Lower lobe of right lung (tissue), 2 donors: Measurements from ENCODE around the gene PHLDB2. TPM values are rescaled to one million over a fixed set of nuclear protein-coding genes. Genes with fewer than 3 reads are reported as not detected.

Experiments used
- ATAC-seq, 2 donors: fragments of 200-7000 bp; cut with Tn5 transposase; one replicate each; pipeline ENCODE4 v1.9.1; 2020 to 2022; ENCODE audit warnings: mild to moderate bottlenecking in 2 of 2, moderate library complexity in 2 of 2
- DNase-seq: peaks from one replicate; pipeline ENCODE4 v3.0.0-alpha.2; 2020
- H3K27ac ChIP-seq: fragments of 200-600 bp; one replicate; pipeline ENCODE4 v1.8.0; 2022
- H3K27me3 ChIP-seq: fragments of 200-600 bp; one replicate; pipeline ENCODE4 v1.8.0; 2022; ENCODE audit warnings: low read depth
- H3K36me3 ChIP-seq: fragments of 200-600 bp; one replicate; pipeline ENCODE4 v1.8.0; 2022; ENCODE audit warnings: mild to moderate bottlenecking
- H3K4me1 ChIP-seq: fragments of 200-600 bp; one replicate; pipeline ENCODE4 v1.8.0; 2022
- H3K4me3 ChIP-seq: fragments of 200-600 bp; one replicate; pipeline ENCODE4 v1.8.0; 2022; ENCODE audit warnings: mild to moderate bottlenecking
- H3K9me3 ChIP-seq: fragments of 200-600 bp; one replicate; pipeline ENCODE4 v1.8.0; 2022
- intact Hi-C: fragments of 100-400 bp; cut with DNase I; formaldehyde crosslinking; loops from one replicate; pipeline ENCODE4 v1.11.0; 2022
- total RNA-seq: library from RNA; stranded (reverse); fragmentation: NEBNext Ultra II Directional; extraction: Animal tissue kit (Norgen Biotek cat#: 25700); gene quantifications from one replicate; pipeline ENCODE4 v1.2.1, GENCODE V29; 2021
- TF ChIP-seq, protein P1 (sequence below): fragments of 200-600 bp; IDR thresholded peaks from one replicate; pipeline ENCODE4 v1.8.0; 2022; ENCODE audit warnings: antibody characterized with exemption, mild to moderate bottlenecking
- donor health status: DM: no; HTN: yes; CAD: no; lungs with severe emphysema.

The PHLDB2 gene
- total RNA-seq, 1 donor from 2014 or later = 33.6 TPM

DNA sequence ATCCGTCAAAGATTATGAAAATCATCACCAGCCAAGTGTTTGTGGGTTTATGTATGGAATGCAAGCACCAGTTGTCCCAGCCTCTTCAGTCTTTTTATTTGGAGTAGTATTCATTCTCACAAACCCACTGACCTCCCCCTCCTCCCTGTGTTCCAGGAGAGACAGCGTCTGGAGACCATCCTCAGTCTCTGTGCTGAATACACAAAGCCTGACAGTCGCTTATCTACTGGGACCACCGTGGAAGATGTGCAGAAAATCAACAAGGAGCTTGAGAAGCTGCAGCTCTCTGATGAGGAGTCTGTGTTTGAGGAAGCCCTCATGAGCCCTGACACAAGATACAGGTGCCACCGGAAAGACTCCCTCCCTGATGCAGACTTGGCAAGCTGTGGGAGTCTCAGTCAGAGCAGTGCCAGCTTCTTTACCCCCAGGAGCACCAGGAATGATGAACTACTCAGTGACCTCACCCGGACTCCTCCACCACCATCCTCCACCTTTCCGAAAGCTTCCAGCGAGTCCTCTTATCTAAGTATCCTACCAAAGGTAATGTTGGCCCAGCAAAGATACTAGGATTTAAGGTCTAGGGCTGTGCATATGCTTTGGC is 54.2 kb downstream of the PHLDB2 start:
- ATAC-seq = peak in 1 of 2 donors; percentile 4
- DNase-seq = no peak
- Histone ChIP-seq H3K36me3 (peaks cover 12% of the 10 kb centered on the region), H3K4me1 (peaks cover 20% of the 10 kb centered on the region), H3K27ac (no peak overlapping the region), H3K4me3 (no peak overlapping the region), H3K9me3 (no peaks in the 10 kb centered on the region), H3K27me3 (no peaks in the 10 kb centered on the region)
- TF ChIP-seq, protein P1, sequence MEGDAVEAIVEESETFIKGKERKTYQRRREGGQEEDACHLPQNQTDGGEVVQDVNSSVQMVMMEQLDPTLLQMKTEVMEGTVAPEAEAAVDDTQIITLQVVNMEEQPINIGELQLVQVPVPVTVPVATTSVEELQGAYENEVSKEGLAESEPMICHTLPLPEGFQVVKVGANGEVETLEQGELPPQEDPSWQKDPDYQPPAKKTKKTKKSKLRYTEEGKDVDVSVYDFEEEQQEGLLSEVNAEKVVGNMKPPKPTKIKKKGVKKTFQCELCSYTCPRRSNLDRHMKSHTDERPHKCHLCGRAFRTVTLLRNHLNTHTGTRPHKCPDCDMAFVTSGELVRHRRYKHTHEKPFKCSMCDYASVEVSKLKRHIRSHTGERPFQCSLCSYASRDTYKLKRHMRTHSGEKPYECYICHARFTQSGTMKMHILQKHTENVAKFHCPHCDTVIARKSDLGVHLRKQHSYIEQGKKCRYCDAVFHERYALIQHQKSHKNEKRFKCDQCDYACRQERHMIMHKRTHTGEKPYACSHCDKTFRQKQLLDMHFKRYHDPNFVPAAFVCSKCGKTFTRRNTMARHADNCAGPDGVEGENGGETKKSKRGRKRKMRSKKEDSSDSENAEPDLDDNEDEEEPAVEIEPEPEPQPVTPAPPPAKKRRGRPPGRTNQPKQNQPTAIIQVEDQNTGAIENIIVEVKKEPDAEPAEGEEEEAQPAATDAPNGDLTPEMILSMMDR = no peak
- intact Hi-C loops = no loop called here

DNA sequence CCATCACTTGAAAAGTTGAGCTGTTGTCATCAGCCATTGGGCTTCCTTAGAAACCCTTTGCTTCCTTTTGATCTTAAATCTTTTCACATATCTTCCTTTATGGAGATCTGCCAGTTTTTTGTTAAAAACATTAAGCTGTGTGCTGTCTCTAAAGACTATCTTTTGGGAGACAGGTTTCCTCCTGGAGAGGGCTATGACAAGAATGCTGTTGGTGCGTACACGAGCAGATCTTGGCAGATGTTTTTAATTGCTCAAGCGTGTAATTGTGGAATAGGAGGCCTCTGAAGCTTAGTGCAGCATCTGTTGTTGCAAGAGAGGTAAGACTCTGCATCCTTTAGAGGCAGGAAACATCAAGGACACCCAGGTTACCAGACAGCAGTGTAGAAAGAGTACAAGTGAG is 56.8 kb downstream of the PHLDB2 start:
- H3K36me3 ChIP-seq = peaks cover 25% of the 10 kb centered on the region
- TF ChIP-seq, protein P1 = no peak
- intact Hi-C loops = no loop called here
- H3K9me3 ChIP-seq = no peaks in the 10 kb centered on the region
- H3K27me3 ChIP-seq = no peaks in the 10 kb centered on the region
- peaks cover 13% of the 10 kb centered on the region for H3K4me1 ChIP-seq
- H3K4me3 ChIP-seq = no peak overlapping the region
- DNase-seq (no peak), ATAC-seq (no peak)
- H3K27ac ChIP-seq = no peak overlapping the region

DNA sequence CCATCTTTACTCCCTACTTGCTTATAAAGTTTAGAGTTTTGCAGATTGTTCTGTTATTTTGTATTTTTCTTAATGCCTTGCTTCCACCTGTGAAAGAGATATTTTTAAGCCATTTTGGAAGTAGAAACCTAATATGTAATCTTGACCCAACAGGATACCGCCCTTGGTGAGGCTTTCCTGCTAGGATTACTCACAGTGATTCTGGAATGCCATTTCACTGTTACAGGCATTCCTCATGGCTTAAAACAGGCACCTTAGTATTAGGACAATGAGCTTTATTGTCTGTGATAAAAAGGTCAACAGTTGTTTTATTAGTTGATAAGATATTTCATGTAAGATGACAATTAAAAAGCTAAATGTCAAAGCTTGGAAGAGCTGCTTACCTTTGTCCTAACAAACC is 58.2 kb downstream of the PHLDB2 start:
- DNase-seq (no peak), ATAC-seq (no peak)
- Histone ChIP-seq H3K36me3 (peaks cover 25% of the 10 kb centered on the region), H3K27me3 (no peaks in the 10 kb centered on the region), H3K9me3 (no peaks in the 10 kb centered on the region), H3K4me3 (no peak overlapping the region), H3K4me1 (peaks cover 5% of the 10 kb centered on the region), H3K27ac (no peak overlapping the region)
- TF ChIP-seq, protein P1 = no peak
- intact Hi-C loops = no loop called here

DNA sequence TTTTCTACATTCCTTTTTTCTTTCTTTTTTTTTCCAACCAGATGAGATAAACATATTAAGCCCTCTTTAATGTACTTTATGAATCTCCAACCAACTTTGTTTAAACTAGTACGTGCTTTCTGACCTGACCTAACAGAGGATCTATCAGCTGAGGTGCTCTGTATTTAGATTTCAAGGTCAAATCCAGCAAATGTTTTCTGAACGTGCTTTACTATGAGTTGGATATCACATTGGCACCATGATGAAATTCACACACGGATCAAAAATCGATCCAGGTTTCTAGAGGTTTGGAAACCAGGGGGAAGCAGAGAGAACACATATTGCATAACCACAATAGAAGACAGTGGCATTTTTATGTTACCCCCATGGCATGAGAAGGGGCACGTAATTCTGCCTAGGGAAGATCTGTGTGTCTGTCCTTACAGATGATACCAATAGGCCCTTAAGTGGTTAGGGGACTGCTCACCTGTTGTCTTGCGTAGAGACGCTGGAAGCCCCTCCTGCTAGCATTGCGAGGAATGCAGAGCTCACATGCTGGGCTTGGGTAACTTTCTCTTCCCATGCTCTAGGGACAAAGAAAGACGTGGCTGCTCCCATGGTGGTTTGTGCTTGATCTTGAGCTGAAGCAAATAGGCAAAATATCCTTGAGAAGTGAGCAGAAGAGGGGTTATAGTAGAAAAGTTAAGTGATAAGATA is 60.5 kb downstream of the PHLDB2 start:
- TF ChIP-seq, protein P1 = no peak
- no peaks in the 10 kb centered on the region for H3K27me3 ChIP-seq
- peaks cover 25% of the 10 kb centered on the region for H3K36me3 ChIP-seq
- no peak overlapping the region for H3K4me3 ChIP-seq
- DNase-seq (no peak), ATAC-seq (no peak)
- no peaks in the 10 kb centered on the region for H3K9me3 ChIP-seq
- no peak overlapping the region for H3K27ac ChIP-seq
- H3K4me1 ChIP-seq = peaks cover 19% of the 10 kb centered on the region
- intact Hi-C loops = no loop called here

DNA sequence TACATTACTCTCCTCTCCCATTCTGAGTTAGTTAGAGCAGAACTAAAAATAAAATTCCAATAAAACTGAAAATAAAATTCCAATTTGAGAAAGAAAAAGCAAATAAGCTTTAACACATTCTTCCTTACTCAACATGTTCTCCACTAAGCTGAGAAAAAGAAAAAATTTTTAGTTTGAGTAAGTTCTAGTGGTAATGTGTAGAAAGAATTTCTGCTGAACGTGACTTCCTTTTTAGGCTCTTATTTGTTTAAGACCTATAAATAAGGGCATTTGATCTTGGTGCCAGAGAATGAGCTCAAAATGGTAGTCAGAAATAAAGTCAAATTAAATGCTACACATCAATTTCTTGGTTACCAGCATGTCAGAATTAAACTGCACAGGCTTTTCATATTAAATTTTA is 62.1 kb downstream of the PHLDB2 start:
- Histone ChIP-seq H3K4me1 (peaks cover 24% of the 10 kb centered on the region), H3K27me3 (no peaks in the 10 kb centered on the region), H3K27ac (no peak overlapping the region), H3K9me3 (no peaks in the 10 kb centered on the region), H3K4me3 (no peak overlapping the region), H3K36me3 (peaks cover 21% of the 10 kb centered on the region)
- ATAC-seq (no peak), DNase-seq (no peak)
- intact Hi-C loops = no loop called here
- TF ChIP-seq, protein P1 = no peak
